HG02759 (cell line): ENCODE measurements around the gene KLRD1.
"Not testable (repeated sequence)": the region's sequence is repeated elsewhere in the genome, so short reads cannot be mapped to it uniquely, and the experiment has no call there.

Source experiments
- ATAC-seq: cut with Tn5 transposase; IDR thresholded peaks from one replicate; pipeline ENCODE4 v1.9.1; 2021; ENCODE audit warnings: mild to moderate bottlenecking, moderate library complexity; ENCODE audit not compliant: unreplicated experiment

The KLRD1 gene

DNA sequence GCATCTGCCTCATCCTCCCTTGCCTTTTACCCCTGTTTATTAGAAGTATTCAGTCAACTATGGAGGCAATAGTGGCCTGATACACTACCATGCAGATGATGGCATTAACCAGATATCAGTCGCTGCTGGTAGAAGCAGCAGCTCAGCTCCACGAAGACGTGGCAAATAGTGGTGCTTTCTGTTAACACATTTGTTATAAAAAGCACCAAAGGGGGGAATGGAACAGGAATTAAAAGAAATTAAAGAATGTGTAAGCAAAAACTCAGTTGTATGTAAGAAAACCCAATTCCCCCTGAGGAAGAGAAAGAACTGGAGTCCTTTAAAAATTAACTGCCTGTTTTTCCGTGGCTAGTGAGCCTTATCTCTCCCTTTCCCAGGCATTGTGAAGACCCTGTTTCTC, 60.0 kb downstream of the KLRD1 start:
- not testable (repeated sequence) for ATAC-seq

DNA sequence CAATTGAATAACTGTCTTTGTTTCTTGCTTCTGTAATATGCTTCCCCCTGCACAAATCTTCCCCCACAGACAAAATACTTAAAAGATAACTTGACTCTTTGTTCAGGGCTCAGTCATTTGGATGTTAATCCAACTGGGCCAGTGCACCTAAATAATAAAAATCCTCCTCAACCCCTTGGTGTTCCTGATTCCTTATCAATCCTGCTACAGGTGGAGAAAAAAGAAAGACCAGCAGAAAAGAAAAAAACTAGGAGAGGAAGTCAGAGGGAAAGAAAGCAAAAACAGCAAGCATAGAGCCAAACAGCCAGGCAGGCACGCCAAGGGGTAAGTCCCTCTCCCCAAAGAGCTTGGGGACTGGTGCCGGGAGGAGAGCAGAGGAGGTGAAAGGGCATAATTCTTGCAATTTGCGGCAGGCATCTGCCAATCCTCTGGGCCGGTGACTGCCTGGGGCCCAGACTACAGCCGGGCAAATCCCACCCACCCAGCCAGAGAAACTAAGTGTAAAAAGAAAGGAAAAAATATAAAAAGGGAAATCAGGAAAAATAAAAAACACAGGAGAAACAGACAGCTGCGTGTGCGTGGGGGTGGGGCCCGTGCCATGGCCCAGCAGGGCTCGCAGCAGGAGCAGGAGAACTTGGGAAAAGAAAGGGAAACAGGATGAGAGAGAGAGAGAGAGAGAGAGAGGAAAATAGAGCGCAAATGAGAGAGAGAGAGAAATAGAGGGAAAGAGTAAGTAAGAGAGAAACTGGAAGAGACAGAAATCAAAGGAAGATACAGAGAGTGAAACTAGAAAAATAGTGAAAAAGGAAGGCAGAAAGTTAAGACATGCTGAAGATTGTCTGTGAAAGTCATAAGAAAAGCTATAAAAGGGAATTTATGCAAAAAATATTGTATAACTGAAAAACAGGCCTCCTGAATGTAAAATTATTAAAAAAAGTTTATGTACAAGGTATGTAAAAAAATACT, 60.8 kb downstream of the KLRD1 start:
- no peak for ATAC-seq

DNA sequence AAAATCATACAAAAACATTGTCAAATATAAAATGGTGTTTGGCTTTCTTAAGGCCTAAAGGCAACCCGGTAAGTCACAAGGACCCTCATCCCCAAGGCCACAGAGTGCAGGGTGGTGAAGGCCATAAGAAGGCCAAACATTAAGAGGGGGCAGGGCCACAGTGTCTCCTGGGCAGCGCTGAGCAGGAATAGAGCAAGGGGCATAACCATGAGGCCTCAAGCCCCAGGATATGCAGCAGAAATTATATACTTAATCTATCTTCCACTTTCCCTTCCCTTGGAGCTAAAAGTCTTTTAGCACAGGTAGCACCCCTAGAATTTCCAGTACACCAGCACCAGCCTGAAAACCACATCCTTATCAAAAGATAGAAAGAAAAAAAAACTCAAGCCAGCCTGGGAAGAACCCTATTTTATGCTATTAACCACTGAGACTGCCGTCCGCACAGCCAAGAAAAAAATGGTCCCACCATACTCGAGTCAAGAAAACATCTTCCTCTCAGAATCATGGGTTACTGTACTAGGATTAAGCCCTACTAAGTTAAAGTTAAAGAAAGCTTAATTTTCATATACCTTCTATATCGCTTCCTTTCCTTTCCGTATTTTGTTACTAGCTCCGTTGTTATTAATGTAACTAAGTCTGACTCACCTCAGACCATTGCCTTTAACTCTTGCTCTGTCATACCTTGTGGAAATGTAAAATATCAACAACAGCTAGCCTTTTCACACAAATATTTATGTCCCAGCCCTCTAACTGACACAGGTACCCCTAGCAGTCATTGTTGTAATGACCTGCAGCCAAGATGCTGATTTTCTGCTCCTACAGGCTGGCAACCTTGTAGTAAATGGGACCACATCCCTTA, 62.1 kb downstream of the KLRD1 start:
- no peak for ATAC-seq

DNA sequence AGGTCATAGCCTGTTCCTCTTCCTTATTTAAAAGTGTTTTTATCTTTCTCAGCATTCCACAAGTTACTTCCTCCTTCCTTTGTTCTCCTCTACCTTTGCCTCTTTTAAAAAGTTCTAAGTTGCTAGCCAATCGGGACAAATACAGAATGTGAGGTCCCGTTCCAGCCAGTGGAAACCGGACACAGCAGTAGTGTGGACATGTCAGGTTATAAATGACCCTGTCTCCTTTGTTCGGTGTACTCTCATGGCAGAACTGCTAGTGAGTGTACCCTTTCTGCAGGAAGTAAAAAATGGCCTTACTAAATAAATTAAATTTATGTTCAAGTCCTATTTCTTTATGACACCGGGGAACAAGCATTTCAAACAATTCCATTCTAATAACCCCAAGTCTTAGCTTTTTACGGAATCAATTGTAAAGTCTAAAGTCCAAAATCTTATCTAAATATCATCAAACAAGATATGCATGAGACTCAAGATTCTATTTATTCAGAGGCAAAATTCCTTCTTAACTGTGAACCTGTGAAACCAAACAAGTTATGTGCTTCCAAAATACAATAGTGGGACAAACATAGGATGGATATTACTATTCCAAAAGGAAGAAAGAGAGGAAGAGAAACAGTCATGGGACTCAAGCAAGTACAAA, 64.3 kb downstream of the KLRD1 start:
- ATAC-seq, result not testable (repeated sequence)

DNA sequence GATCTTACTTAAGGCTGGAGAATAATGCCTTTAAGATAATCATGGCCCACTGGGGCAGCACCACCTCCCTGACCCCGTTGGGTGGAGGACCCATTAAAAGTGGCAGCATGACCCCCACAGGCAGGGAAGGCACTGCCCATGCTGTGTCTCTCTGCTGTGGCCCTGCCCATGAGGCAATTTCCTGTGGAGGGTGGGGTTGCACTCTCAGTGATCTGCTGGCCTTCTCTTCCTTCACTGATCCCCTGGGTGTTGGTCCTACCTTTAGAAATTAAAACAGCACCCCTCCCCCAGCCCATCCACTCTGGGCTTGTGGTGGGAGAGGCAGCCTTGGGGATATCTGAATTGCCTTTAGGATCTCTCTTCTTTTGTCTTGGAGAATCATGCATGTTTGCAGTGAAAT, 64.9 kb downstream of the KLRD1 start:
- no peak for ATAC-seq

DNA sequence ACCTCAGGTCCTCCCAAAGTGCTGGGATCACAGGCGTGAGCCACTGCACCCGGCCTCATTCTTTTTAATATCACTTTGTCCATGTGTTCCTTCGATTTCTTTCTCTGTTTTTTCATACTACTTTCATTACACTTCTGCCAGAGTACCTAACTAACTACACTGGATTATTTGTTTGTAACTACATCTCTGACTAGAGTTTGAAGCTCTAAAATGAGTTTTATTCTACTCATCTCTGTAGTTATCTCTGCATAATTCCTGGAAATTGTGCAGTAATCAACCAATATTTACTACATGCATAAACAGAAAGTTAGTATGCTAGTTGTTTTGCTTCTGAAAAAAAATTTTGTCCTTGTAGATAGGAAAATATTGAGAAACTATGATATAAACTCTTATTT, 67.0 kb downstream of the KLRD1 start:
- ATAC-seq, result no peak

DNA sequence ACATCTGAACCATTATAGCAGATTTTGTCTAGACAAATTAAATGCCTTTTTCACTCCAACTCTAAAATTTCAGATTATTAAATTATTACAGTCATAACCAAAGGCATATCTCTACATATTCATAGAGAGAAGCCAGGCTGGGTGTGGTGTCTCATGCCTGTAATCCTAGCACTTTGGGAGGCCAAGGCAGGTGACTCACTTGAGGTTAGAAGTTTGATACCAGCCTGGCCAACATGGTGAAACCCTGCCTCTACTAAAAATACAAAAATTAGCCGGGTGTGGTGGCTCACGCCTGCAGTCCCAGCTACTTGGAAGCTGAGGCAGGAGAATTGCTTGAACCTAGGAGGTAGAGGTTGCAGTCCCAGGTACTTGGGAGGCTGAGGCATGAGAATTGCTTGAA, 71.1 kb downstream of the KLRD1 start:
- not testable (repeated sequence) for ATAC-seq
